HEK293 (cell line): ENCODE results near the gene WASF2.

Experiments
- ZNF121 ChIP-seq: fragments of 450-650 bp; formaldehyde crosslinking; IDR thresholded peaks from 2 replicates; pipeline ENCODE4 v1.5.1; 2016; ENCODE audit warnings: missing biosample characterization, missing genetic modification characterization
- ZNF354C ChIP-seq: fragments of 450-650 bp; formaldehyde crosslinking; IDR thresholded peaks from 2 replicates; pipeline ENCODE4 v1.5.1; 2016; ENCODE audit warnings: missing biosample characterization, missing genetic modification characterization, low read depth, borderline replicate concordance
- TF ChIP-seq, protein P1 (sequence below): fragments of 450-650 bp; formaldehyde crosslinking; IDR thresholded peaks from 2 replicates; pipeline ENCODE4 v1.5.1; 2016; ENCODE audit warnings: missing biosample characterization, missing genetic modification characterization
- TF ChIP-seq, protein P2 (sequence below): fragments of 450-650 bp; IDR thresholded peaks from 2 replicates; pipeline ENCODE4 v1.5.1; 2018; ENCODE audit warnings: missing biosample characterization, missing genetic modification characterization

DNA sequence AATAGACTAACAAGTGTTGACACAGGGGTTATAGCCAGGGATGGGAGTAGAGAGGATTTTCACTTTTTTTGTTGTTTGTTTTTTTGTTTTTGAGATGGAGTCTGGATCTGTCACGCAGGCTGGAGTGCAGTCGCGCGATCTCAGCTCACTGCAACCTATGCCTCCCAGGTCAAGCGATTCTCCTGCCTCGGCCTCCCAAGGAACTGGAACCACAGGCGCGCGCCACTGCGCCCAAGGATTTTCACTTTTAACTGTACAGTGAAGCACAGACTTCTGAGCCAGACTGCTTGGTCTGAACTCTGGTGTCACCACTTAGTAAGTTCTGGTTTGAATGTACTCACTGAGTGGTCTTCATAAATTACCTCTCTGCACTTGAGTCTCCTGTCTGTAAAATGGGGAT is 40.2 kb upstream of the WASF2 start:
- TF ChIP-seq, protein P1, sequence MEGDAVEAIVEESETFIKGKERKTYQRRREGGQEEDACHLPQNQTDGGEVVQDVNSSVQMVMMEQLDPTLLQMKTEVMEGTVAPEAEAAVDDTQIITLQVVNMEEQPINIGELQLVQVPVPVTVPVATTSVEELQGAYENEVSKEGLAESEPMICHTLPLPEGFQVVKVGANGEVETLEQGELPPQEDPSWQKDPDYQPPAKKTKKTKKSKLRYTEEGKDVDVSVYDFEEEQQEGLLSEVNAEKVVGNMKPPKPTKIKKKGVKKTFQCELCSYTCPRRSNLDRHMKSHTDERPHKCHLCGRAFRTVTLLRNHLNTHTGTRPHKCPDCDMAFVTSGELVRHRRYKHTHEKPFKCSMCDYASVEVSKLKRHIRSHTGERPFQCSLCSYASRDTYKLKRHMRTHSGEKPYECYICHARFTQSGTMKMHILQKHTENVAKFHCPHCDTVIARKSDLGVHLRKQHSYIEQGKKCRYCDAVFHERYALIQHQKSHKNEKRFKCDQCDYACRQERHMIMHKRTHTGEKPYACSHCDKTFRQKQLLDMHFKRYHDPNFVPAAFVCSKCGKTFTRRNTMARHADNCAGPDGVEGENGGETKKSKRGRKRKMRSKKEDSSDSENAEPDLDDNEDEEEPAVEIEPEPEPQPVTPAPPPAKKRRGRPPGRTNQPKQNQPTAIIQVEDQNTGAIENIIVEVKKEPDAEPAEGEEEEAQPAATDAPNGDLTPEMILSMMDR (tag by site-specific recombination) = no peak
- TF ChIP-seq, protein P2, sequence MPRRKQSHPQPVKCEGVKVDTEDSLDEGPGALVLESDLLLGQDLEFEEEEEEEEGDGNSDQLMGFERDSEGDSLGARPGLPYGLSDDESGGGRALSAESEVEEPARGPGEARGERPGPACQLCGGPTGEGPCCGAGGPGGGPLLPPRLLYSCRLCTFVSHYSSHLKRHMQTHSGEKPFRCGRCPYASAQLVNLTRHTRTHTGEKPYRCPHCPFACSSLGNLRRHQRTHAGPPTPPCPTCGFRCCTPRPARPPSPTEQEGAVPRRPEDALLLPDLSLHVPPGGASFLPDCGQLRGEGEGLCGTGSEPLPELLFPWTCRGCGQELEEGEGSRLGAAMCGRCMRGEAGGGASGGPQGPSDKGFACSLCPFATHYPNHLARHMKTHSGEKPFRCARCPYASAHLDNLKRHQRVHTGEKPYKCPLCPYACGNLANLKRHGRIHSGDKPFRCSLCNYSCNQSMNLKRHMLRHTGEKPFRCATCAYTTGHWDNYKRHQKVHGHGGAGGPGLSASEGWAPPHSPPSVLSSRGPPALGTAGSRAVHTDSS (tag by site-specific recombination) = no peak
- TF ChIP-seq ZNF121 (tag by site-specific recombination) (no peak), ZNF354C (tag by site-specific recombination) (no peak)
